Measurements from ENCODE around the gene FREY1.

The FREY1 gene

GRCh38 chr11:45947885-45948284 is 40.8 kb upstream of the FREY1 start:
- H3K36me3 ChIP-seq (ENCODE audit: insufficient read depth, low read length), result peaks cover 79% of the 10 kb centered on the region; the same call in 1 of the 2 replicates

GRCh38 chr11:45945397-45945999 is 38.4 kb upstream of the FREY1 start:
- Histone ChIP-seq H3K27me3 (ENCODE audit: insufficient read depth, low read length, poor library complexity, severe bottlenecking) (no peaks in the 10 kb centered on the region), H4K20me1 (ENCODE audit: insufficient read depth, low read length, poor library complexity, severe bottlenecking) (no peaks in the 10 kb centered on the region), H2AFZ (ENCODE audit: low read length) (no peak overlapping the region), H3K4me3 (ENCODE audit: low read length, poor library complexity, severe bottlenecking) (no peak overlapping the region), H3F3A (ENCODE audit: low read depth) (no peaks in the 10 kb centered on the region), H3K79me2 (ENCODE audit: insufficient read depth, low read length) (no peaks in the 10 kb centered on the region), H3K4me2 (ENCODE audit: low read depth, low read length, poor library complexity, severe bottlenecking) (no peak overlapping the region), H3K36me3 (ENCODE audit: insufficient read depth, low read length) (peaks cover 68% of the 10 kb centered on the region; the same call in 1 of the 2 replicates), H3K9ac (ENCODE audit: low read depth, low read length, poor library complexity, severe bottlenecking) (no peak overlapping the region), H3K4me1 (ENCODE audit: insufficient read depth, low read length, poor library complexity, severe bottlenecking) (no peaks in the 10 kb centered on the region), H3K9me3 (ENCODE audit: insufficient read depth, low read depth, low read length) (no peaks in the 10 kb centered on the region), H3K9me2 (replicated peaks; ENCODE audit: low read depth, low read length) (no peaks in the 10 kb centered on the region)
- no peak for TF ChIP-seq EZH2phosphoT487 (IDR thresholded peaks at IDR 0.05; ENCODE audit: borderline replicate concordance)

More at GRCh38 chr11:45947885-45948284, 40.8 kb upstream of the FREY1 start:
- TF ChIP-seq EZH2phosphoT487 (IDR thresholded peaks at IDR 0.05; ENCODE audit: borderline replicate concordance) (no peak), CTCF (conservative IDR thresholded peaks at IDR 0.05; ENCODE audit: low read length) (no peak)
- Histone ChIP-seq H3K9ac (ENCODE audit: low read depth, low read length, poor library complexity, severe bottlenecking) (no peak overlapping the region), H3F3A (ENCODE audit: low read depth) (no peaks in the 10 kb centered on the region), H3K4me3 (ENCODE audit: low read length, poor library complexity, severe bottlenecking) (no peak overlapping the region), H3K27me3 (ENCODE audit: insufficient read depth, low read length, poor library complexity, severe bottlenecking) (no peaks in the 10 kb centered on the region), H2AFZ (ENCODE audit: low read length) (no peak overlapping the region), H3K4me1 (ENCODE audit: insufficient read depth, low read length, poor library complexity, severe bottlenecking) (no peaks in the 10 kb centered on the region), H3K4me2 (ENCODE audit: low read depth, low read length, poor library complexity, severe bottlenecking) (no peak overlapping the region), H3K79me2 (ENCODE audit: insufficient read depth, low read length) (no peaks in the 10 kb centered on the region), H4K20me1 (ENCODE audit: insufficient read depth, low read length, poor library complexity, severe bottlenecking) (no peaks in the 10 kb centered on the region), H3K9me3 (ENCODE audit: insufficient read depth, low read depth, low read length) (no peaks in the 10 kb centered on the region), H3K9me2 (replicated peaks; ENCODE audit: low read depth, low read length) (no peaks in the 10 kb centered on the region)

- no peak overlapping the region for H3K4me3 ChIP-seq (ENCODE audit: low read length, poor library complexity, severe bottlenecking)
- H3K27me3 ChIP-seq (ENCODE audit: insufficient read depth, low read length, poor library complexity, severe bottlenecking), result no peaks in the 10 kb centered on the region
- H3K36me3 ChIP-seq (ENCODE audit: insufficient read depth, low read length), result peaks cover 45% of the 10 kb centered on the region; the same call in 1 of the 2 replicates
- TF ChIP-seq CTCF (conservative IDR thresholded peaks at IDR 0.05; ENCODE audit: low read length) (no peak), EZH2phosphoT487 (IDR thresholded peaks at IDR 0.05; ENCODE audit: borderline replicate concordance) (no peak)
- H3K79me2 ChIP-seq (ENCODE audit: insufficient read depth, low read length), result no peaks in the 10 kb centered on the region
- H3K9me3 ChIP-seq (ENCODE audit: insufficient read depth, low read depth, low read length), result no peaks in the 10 kb centered on the region
- no peaks in the 10 kb centered on the region for H3F3A ChIP-seq (ENCODE audit: low read depth)
- no peak overlapping the region for H3K4me2 ChIP-seq (ENCODE audit: low read depth, low read length, poor library complexity, severe bottlenecking)
- H2AFZ ChIP-seq (ENCODE audit: low read length), result no peak overlapping the region
- no peak overlapping the region for H3K9ac ChIP-seq (ENCODE audit: low read depth, low read length, poor library complexity, severe bottlenecking)
- no peaks in the 10 kb centered on the region for H3K4me1 ChIP-seq (ENCODE audit: insufficient read depth, low read length, poor library complexity, severe bottlenecking)
- H4K20me1 ChIP-seq (ENCODE audit: insufficient read depth, low read length, poor library complexity, severe bottlenecking), result no peaks in the 10 kb centered on the region
- H3K9me2 ChIP-seq (replicated peaks; ENCODE audit: low read depth, low read length), result no peaks in the 10 kb centered on the region
Measured at GRCh38 chr11:45942381-45942780, 35.3 kb upstream of the FREY1 start.

- TF ChIP-seq CTCF (conservative IDR thresholded peaks at IDR 0.05; ENCODE audit: low read length) (no peak), EZH2phosphoT487 (IDR thresholded peaks at IDR 0.05; ENCODE audit: borderline replicate concordance) (no peak)
- no peaks in the 10 kb centered on the region for H3F3A ChIP-seq (ENCODE audit: low read depth)
- H3K9me2 ChIP-seq (replicated peaks; ENCODE audit: low read depth, low read length), result no peaks in the 10 kb centered on the region
- H3K9me3 ChIP-seq (ENCODE audit: insufficient read depth, low read depth, low read length), result no peaks in the 10 kb centered on the region
- H3K36me3 ChIP-seq (ENCODE audit: insufficient read depth, low read length), result peaks cover 44% of the 10 kb centered on the region; the same call in 1 of the 2 replicates
- no peaks in the 10 kb centered on the region for H4K20me1 ChIP-seq (ENCODE audit: insufficient read depth, low read length, poor library complexity, severe bottlenecking)
- no peaks in the 10 kb centered on the region for H3K79me2 ChIP-seq (ENCODE audit: insufficient read depth, low read length)
- no peak overlapping the region for H2AFZ ChIP-seq (ENCODE audit: low read length)
- H3K4me1 ChIP-seq (ENCODE audit: insufficient read depth, low read length, poor library complexity, severe bottlenecking), result no peaks in the 10 kb centered on the region
- H3K4me3 ChIP-seq (ENCODE audit: low read length, poor library complexity, severe bottlenecking), result no peak overlapping the region
- H3K27me3 ChIP-seq (ENCODE audit: insufficient read depth, low read length, poor library complexity, severe bottlenecking), result no peaks in the 10 kb centered on the region
- no peak overlapping the region for H3K9ac ChIP-seq (ENCODE audit: low read depth, low read length, poor library complexity, severe bottlenecking)
- no peak overlapping the region for H3K4me2 ChIP-seq (ENCODE audit: low read depth, low read length, poor library complexity, severe bottlenecking)
Measured at GRCh38 chr11:45941285-45941684, 34.2 kb upstream of the FREY1 start.

All from Loucy (cell line).